Measurements from ENCODE around the gene MGA. TPM values are rescaled to one million over a fixed set of nuclear protein-coding genes. Genes with fewer than 3 reads are reported as not detected.

MGA gene
- total RNA-seq, 2 donors from 2014 or later, result 28.8 to 45.5 TPM

- no peak overlapping the region for H3K27ac ChIP-seq
- ATAC-seq, result no peak
These were observed 31.8 kb downstream of the MGA start for GRCh38 chr15:41692049-41692448.

GRCh38 chr15:41693757-41694156 is 33.6 kb downstream of the MGA start:
- Histone ChIP-seq H3K27ac (no peak overlapping the region), H3K9me3 (no peaks in the 10 kb centered on the region), H3K36me3 (replicated peaks in 1 of 2; ENCODE audit: insufficient read depth in 1 of 2, low read depth in 2 of 2) (no peaks in the 10 kb centered on the region), H3K4me3 (no peak overlapping the region), H3K4me1 (peaks cover 10% of the 10 kb centered on the region), H3K27me3 (no peaks in the 10 kb centered on the region)
- DNase-seq, result no peak
- no peak for TF ChIP-seq CTCF (IDR thresholded peaks at IDR 0.05)
- no peak for TF ChIP-seq POLR2A (IDR thresholded peaks at IDR 0.05)
- no peak for ATAC-seq
- intact Hi-C loops (cut with DNase I), result no loop called here
- WGBS, 2 donors, result 83 to 96% methylated on average over 4 of the region's 4 CpGs

More at GRCh38 chr15:41692049-41692448, 31.8 kb downstream of the MGA start:
- Histone ChIP-seq H3K4me3 (no peak overlapping the region), H3K4me1 (peaks cover 15% of the 10 kb centered on the region), H3K27me3 (no peaks in the 10 kb centered on the region), H3K36me3 (replicated peaks in 1 of 2; ENCODE audit: insufficient read depth in 1 of 2, low read depth in 2 of 2) (no peaks in the 10 kb centered on the region), H3K9me3 (no peaks in the 10 kb centered on the region)
- TF ChIP-seq CTCF (IDR thresholded peaks at IDR 0.05), result no peak
- no peak for TF ChIP-seq POLR2A (IDR thresholded peaks at IDR 0.05)
- DNase-seq, result no peak
- 67 to 74% methylated on average over 4 of the region's 4 CpGs for WGBS, 2 donors
- intact Hi-C loops (cut with DNase I), result no loop called here

- peak in 1 of 4 donors; percentile 33 for DNase-seq
- Histone ChIP-seq H3K4me3 (no peak overlapping the region), H3K36me3 (replicated peaks in 1 of 2; ENCODE audit: insufficient read depth in 1 of 2, low read depth in 2 of 2) (peaks cover 0 to 5% of the 10 kb centered on the region in 2 donors), H3K9me3 (no peaks in the 10 kb centered on the region), H3K4me1 (peaks cover 10% of the 10 kb centered on the region), H3K27ac (no peak overlapping the region), H3K27me3 (no peaks in the 10 kb centered on the region)
- WGBS, 2 donors, result 66 to 83% methylated on average over 8 of the region's 8 CpGs
- ATAC-seq, result no peak
- intact Hi-C loops (cut with DNase I), result no loop called here
- TF ChIP-seq CTCF (IDR thresholded peaks at IDR 0.05), result no peak
- TF ChIP-seq POLR2A (IDR thresholded peaks at IDR 0.05), result no peak
These were observed 35.7 kb downstream of the MGA start for GRCh38 chr15:41695750-41696436.

DNA sequence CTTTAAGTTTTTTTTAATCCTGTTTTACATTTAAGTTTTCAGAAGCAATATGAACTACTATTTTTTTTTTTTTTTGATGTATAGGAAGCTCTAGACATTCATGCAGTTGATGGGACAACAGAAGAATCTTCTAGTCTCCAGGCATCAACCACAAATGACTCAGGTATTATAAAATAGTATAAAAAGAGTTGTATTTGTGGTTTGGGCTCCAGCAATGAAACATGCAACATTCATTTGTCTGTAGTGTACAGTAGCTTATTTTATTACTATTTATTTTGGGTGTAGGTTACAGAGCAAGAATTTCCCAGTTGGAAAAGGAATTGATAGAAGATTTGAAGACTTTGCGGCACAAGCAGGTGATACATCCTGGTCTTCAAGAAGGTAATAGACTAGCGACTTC is 38.6 kb downstream of the MGA start:
- no peak overlapping the region for H3K4me3 ChIP-seq
- peaks cover 0 to 5% of the 10 kb centered on the region in 2 donors for H3K36me3 ChIP-seq (replicated peaks in 1 of 2; ENCODE audit: insufficient read depth in 1 of 2, low read depth in 2 of 2)
- intact Hi-C loops (cut with DNase I), result no loop called here
- H3K27ac ChIP-seq, result no peak overlapping the region
- no peak for TF ChIP-seq CTCF (IDR thresholded peaks at IDR 0.05)
- TF ChIP-seq POLR2A (IDR thresholded peaks at IDR 0.05), result no peak
- DNase-seq (no peak), ATAC-seq (no peak)
- 98 to 100% methylated on average over 2 of the region's 2 CpGs for WGBS, 2 donors
- no peaks in the 10 kb centered on the region for H3K27me3 ChIP-seq
- no peaks in the 10 kb centered on the region for H3K9me3 ChIP-seq
- H3K4me1 ChIP-seq, result no peaks in the 10 kb centered on the region

DNA sequence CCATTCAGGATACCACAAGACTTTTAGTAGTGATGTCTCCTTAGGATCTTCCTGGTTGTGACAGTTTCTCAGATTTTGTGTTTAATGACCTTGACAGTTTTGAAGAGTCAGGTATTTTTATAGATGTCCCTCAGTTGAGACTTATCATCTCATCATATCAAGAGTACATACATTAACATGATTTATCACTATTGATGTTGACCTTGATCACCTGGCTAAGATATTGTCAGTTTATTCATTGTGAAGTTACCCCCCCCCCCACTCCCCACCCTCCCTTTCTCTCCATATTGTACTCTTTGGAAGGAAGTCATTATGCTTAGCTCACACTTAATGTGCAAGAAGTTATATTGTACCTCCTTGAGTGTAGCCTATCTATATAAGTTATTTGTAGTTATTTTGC is 42.9 kb downstream of the MGA start:
- intact Hi-C loops (cut with DNase I), result no loop called here
- no peak overlapping the region for H3K4me3 ChIP-seq
- no peak overlapping the region for H3K27ac ChIP-seq
- no peak for DNase-seq
- H3K36me3 ChIP-seq (replicated peaks in 1 of 2; ENCODE audit: insufficient read depth in 1 of 2, low read depth in 2 of 2), result peaks cover 0 to 5% of the 10 kb centered on the region in 2 donors
- no peak for ATAC-seq
- H3K4me1 ChIP-seq, result no peaks in the 10 kb centered on the region
- H3K27me3 ChIP-seq, result no peaks in the 10 kb centered on the region
- no peaks in the 10 kb centered on the region for H3K9me3 ChIP-seq
- no peak for TF ChIP-seq POLR2A (IDR thresholded peaks at IDR 0.05)
- TF ChIP-seq CTCF (IDR thresholded peaks at IDR 0.05), result no peak
